Activated CD4-positive, alpha-beta T cell treated with anti-CD3 and anti-CD28 coated beads for 24 hours (primary cell): ENCODE results near the gene SH3RF1.

Source experiments
- DNase-seq, 2 donors: peaks; one replicate each; pipeline ENCODE4 v3.0.0-alpha.2; 2020; ENCODE audit warnings: low read depth in 2 of 2

SH3RF1 gene

GRCh38 chr4:169103966-169104412 is 166.8 kb downstream of the SH3RF1 start:
- no peak for DNase-seq

- no peak for DNase-seq
Measured at GRCh38 chr4:169102026-169102425, 168.7 kb downstream of the SH3RF1 start.

GRCh38 chr4:169100670-169101101 is 170.1 kb downstream of the SH3RF1 start:
- DNase-seq: no peak

- no peak for DNase-seq
Measured at GRCh38 chr4:169099771-169100180, 171.0 kb downstream of the SH3RF1 start.

- no peak for DNase-seq
Measured at GRCh38 chr4:169098969-169099690, 171.6 kb downstream of the SH3RF1 start.

- DNase-seq: no peak
Measured at GRCh38 chr4:169098532-169098931, 172.2 kb downstream of the SH3RF1 start.

- no peak for DNase-seq
Measured at GRCh38 chr4:169098054-169098497, 172.7 kb downstream of the SH3RF1 start.

- DNase-seq: no peak
Measured at GRCh38 chr4:169096221-169096620, 174.5 kb downstream of the SH3RF1 start.

- no peak for DNase-seq
Measured at GRCh38 chr4:169094656-169095231, 176.0 kb downstream of the SH3RF1 start.

- DNase-seq: no peak
Measured at GRCh38 chr4:169092889-169093522, 177.8 kb downstream of the SH3RF1 start.

- no peak for DNase-seq
Measured at GRCh38 chr4:169090484-169091215, 180.1 kb downstream of the SH3RF1 start.

- no peak for DNase-seq
Measured at GRCh38 chr4:169089004-169089403, 181.8 kb downstream of the SH3RF1 start.

GRCh38 chr4:169084954-169085353 is 185.8 kb downstream of the SH3RF1 start:
- no peak for DNase-seq

GRCh38 chr4:169080981-169081380 is 189.8 kb downstream of the SH3RF1 start:
- no peak for DNase-seq

- peak in 1 of 2 donors; percentile 2 for DNase-seq
Measured at GRCh38 chr4:169079942-169080827, 190.6 kb downstream of the SH3RF1 start.

GRCh38 chr4:169074117-169074516 is 196.6 kb downstream of the SH3RF1 start:
- no peak for DNase-seq

GRCh38 chr4:169071747-169072146 is 199.0 kb downstream of the SH3RF1 start:
- DNase-seq: no peak

- no peak for DNase-seq
Measured at GRCh38 chr4:169070895-169071218, 199.9 kb downstream of the SH3RF1 start.

- no peak for DNase-seq
Measured at GRCh38 chr4:169070071-169070894, 200.5 kb downstream of the SH3RF1 start.

- DNase-seq: no peak
Measured at GRCh38 chr4:169068423-169068822, 202.3 kb downstream of the SH3RF1 start.
